ENCODE data around the gene VMAC.

The VMAC gene

DNA sequence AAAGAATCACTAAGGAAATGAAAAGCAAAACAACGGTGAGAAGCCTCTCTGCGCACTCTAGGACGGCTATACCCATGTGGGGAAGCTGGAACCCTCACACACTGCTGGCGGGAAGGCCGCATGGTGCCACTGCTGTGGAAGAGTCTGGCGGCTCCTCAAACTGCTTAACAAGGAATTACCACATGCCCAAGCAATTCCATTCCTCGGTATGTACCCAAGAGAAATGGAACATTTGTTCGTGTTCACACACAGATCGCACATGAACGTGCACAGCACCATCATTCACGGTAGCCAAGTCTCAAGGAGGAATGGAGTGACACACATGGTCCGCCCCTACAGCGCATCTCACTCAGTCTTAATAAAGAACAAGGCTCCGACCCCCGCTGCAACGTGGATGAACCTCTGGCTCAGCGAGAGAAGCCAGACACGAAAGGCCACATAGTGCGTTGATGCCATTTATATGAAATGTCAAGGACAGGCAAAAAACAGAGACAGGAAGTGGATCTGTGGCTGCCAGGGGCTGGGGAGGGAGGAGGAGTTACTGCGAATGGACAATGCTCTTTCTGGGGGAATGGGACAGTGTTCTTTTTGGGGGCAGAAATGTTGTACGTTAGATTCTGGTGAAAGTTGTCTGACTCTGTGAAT is 17.0 kb downstream of the VMAC start:
- TF ChIP-seq, protein P1, sequence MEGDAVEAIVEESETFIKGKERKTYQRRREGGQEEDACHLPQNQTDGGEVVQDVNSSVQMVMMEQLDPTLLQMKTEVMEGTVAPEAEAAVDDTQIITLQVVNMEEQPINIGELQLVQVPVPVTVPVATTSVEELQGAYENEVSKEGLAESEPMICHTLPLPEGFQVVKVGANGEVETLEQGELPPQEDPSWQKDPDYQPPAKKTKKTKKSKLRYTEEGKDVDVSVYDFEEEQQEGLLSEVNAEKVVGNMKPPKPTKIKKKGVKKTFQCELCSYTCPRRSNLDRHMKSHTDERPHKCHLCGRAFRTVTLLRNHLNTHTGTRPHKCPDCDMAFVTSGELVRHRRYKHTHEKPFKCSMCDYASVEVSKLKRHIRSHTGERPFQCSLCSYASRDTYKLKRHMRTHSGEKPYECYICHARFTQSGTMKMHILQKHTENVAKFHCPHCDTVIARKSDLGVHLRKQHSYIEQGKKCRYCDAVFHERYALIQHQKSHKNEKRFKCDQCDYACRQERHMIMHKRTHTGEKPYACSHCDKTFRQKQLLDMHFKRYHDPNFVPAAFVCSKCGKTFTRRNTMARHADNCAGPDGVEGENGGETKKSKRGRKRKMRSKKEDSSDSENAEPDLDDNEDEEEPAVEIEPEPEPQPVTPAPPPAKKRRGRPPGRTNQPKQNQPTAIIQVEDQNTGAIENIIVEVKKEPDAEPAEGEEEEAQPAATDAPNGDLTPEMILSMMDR (IDR thresholded peaks at IDR 0.05; ENCODE audit: insufficient read depth, low read length, poor library complexity, severe bottlenecking) = no peak
- no peaks in the 10 kb centered on the region for H3K27me3 ChIP-seq (replicated peaks; ENCODE audit: control insufficient read depth, insufficient read depth, low read length)
- H3K36me3 ChIP-seq (ENCODE audit: control insufficient read depth, insufficient read depth, low read length) = peaks cover 49% of the 10 kb centered on the region
- no peak overlapping the region for H3K4me3 ChIP-seq (replicated peaks; ENCODE audit: low read depth, low read length)
- no peak for DNase-seq (ENCODE audit: extremely low read depth, insufficient read length)

DNA sequence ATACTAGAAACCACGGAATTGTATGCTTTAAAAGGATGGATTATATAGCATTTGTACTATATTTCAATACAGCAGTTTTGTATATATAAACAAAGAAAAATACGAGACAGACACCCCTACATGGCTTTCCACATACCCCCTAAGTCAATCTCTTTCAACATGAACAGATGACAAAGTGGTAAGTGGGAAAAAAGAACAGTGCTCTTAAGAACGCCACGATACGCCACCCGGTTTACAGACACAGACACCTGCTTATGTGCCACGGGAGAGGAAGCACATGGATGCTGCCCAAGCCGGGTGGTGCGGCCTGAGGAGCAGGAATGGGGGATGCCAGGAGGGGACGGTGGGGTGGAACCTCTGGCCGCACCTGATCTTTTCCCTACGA is 17.5 kb downstream of the VMAC start:
- Histone ChIP-seq H3K27me3 (replicated peaks; ENCODE audit: control insufficient read depth, insufficient read depth, low read length) (no peaks in the 10 kb centered on the region), H3K36me3 (ENCODE audit: control insufficient read depth, insufficient read depth, low read length) (peaks cover 52% of the 10 kb centered on the region), H3K4me3 (replicated peaks; ENCODE audit: low read depth, low read length) (no peak overlapping the region)
- DNase-seq (ENCODE audit: extremely low read depth, insufficient read length) = no peak
- TF ChIP-seq, protein P1 (IDR thresholded peaks at IDR 0.05; ENCODE audit: insufficient read depth, low read length, poor library complexity, severe bottlenecking) = no peak

DNA sequence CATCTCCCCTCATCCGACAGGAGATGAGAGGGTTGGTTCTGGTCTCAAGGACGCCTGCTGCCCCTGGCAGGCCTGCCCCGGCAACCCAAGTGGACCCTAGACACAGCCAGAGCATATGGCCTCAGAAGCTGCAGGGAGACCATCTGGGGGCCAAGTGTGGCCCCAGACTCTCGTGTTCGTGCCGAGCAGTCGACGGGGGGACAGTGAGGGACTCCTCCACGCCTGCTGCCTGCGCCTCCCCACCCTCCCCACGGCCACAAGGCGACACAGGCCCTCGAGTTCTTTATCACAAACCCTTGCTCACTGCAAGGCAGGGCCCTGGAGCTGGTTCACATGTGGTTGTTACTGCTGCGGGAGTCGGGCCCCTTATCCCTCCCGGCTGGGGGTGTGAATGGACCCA is 18.7 kb downstream of the VMAC start:
- Histone ChIP-seq H3K36me3 (ENCODE audit: control insufficient read depth, insufficient read depth, low read length) (peaks cover 44% of the 10 kb centered on the region), H3K4me3 (replicated peaks; ENCODE audit: low read depth, low read length) (no peak overlapping the region)
- TF ChIP-seq, protein P1 (IDR thresholded peaks at IDR 0.05; ENCODE audit: insufficient read depth, low read length, poor library complexity, severe bottlenecking) = no peak

DNA sequence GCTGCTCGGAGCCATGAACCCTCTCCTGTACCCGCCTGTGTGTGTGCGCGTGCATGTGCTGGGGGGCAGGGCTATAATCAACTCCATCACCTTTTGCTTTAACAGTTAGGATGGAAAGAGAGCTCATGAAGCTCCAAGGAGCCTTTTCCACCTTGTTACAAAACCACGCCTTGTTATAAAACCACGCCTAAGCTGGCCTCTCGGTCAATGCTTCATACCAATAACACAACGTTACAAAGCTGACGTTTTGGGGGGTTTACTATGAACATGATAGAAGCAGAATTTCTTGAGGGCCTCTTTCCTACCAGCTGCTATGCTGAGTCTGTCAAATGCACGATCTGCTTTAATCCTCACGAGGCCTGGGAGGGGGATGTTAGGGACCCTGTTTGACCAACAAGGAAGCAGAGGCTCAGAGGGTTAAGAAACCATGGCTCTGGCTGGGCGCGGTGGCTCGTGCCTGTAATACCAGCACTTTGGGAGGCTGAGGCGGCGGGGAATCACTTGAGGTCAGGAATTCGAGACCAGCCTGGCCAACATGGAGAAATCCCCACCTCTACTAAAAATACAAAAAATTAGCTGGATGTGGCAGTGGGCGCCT is 21.3 kb downstream of the VMAC start:
- Histone ChIP-seq H3K27me3 (replicated peaks; ENCODE audit: control insufficient read depth, insufficient read depth, low read length) (no peaks in the 10 kb centered on the region), H3K4me3 (replicated peaks; ENCODE audit: low read depth, low read length) (no peak overlapping the region), H3K36me3 (ENCODE audit: control insufficient read depth, insufficient read depth, low read length) (peaks cover 45% of the 10 kb centered on the region)
- TF ChIP-seq, protein P1 (IDR thresholded peaks at IDR 0.05; ENCODE audit: insufficient read depth, low read length, poor library complexity, severe bottlenecking) = no peak
- DNase-seq (ENCODE audit: extremely low read depth, insufficient read length) = no peak

More for the DNA sequence above, 18.7 kb downstream of the VMAC start:
- DNase-seq (ENCODE audit: extremely low read depth, insufficient read length) = no peak
- no peaks in the 10 kb centered on the region for H3K27me3 ChIP-seq (replicated peaks; ENCODE audit: control insufficient read depth, insufficient read depth, low read length)

DNA sequence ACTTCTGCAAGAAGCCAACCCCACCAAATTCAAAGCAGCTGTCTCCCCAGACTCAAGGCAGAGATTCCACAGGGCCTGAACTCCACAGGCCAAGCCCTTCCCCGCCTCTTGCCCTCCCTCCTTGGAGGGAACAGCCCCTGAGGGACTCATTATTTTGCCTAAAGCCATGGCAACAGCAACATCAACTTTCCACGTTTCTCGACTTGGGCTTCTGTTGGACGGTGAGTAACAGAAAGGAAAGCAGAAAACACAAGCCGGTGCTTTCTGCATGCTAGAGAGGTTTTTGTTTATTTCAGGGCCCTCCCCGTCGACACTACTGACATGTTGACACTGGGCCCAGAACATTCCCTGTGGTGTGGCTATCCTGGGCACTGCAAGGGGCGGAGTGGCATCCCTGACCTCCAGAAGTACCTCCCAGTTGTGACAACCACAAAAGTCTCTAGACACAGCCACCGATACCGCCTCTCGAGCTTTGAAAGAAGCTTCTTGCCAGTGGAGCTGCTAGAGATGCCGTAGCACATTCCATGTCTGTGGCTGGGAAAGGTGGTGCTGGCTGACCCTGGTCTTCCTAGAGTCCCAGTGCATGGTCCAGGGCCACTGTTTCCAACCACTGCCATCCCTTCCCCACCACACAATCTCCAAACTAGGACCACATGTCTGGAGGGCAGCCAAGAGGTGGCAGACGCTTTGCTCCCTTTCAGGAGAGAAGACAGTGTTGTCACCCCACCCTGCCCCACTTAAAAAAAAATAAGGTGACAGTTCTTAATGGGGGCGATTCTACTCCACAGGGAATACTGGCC is 22.2 kb downstream of the VMAC start:
- peaks cover 43% of the 10 kb centered on the region for H3K36me3 ChIP-seq (ENCODE audit: control insufficient read depth, insufficient read depth, low read length)
- TF ChIP-seq, protein P1 (IDR thresholded peaks at IDR 0.05; ENCODE audit: insufficient read depth, low read length, poor library complexity, severe bottlenecking) = no peak
- DNase-seq (ENCODE audit: extremely low read depth, insufficient read length) = no peak
- H3K27me3 ChIP-seq (replicated peaks; ENCODE audit: control insufficient read depth, insufficient read depth, low read length) = no peaks in the 10 kb centered on the region
- H3K4me3 ChIP-seq (replicated peaks; ENCODE audit: low read depth, low read length) = no peak overlapping the region
